Endothelial cell of umbilical vein (primary cell): ENCODE results near the gene PLEKHA6. TPM values are rescaled to one million over a fixed set of nuclear protein-coding genes. Genes with fewer than 3 reads are reported as not detected.

Experiments used
- BruUV-seq: library from RNA; stranded (reverse); fragments of 400-500 nt; replicated peaks from 2 replicates; lab custom pipeline; 2021; lab: Mats Ljungman, UMichigan
- CTCF ChIA-PET: fragments of 300-600, 350-600 bp; sonication (Branson Sonifier 250); formaldehyde crosslinking; loops from one replicate; lab custom pipeline; 2021; ENCODE audit warnings: antibody characterized with exemption, inconsistent platforms; lab: Charles Lee
- POLR2A ChIA-PET: fragments of 300-600, 350-600 bp; sonication (Branson Sonifier 250); formaldehyde crosslinking; loops from one replicate; lab custom pipeline; 2021; ENCODE audit warnings: antibody characterized with exemption, inconsistent platforms; lab: Charles Lee
- DNase-seq: peaks from one replicate; pipeline ENCODE4 v3.0.0-alpha.2; 2011; ENCODE audit warnings: low read depth, low spot score
- FAIRE-seq: peaks from 2 replicates; lab custom pipeline; 2011; peaks lifted over from hg19 to GRCh38; lab: Jason Lieb, UNC
- H2AFZ ChIP-seq: 2 replicates; pipeline ENCODE4 v1.6.0; 2012; ENCODE audit warnings: low read depth, low read length, control low read depth, inconsistent platforms
- H3K27ac ChIP-seq: 2 replicates; pipeline ENCODE4 v1.5.1; 2011; ENCODE audit warnings: low read depth, mild to moderate bottlenecking, control low read depth, low read length, moderate library complexity; ENCODE audit not compliant: insufficient read depth
- H3K27me3 ChIP-seq, 2 experiments: 2 replicates each; pipeline versions ENCODE4 v1.6.0 to v1.6.1; 2011; ENCODE audit warnings: low read length in 2 of 2, mixed read lengths in 1 of 2; ENCODE audit not compliant: control insufficient read depth in 2 of 2, insufficient read depth in 2 of 2
- H3K36me3 ChIP-seq, 2 experiments: 2 replicates in 1 of 2; 3 replicates in 1 of 2; pipeline ENCODE4 v1.5.1; 2011; ENCODE audit warnings: low read length in 2 of 2, mild to moderate bottlenecking in 1 of 2, moderate library complexity in 1 of 2; ENCODE audit not compliant: control insufficient read depth in 2 of 2, insufficient read depth in 2 of 2; ENCODE audit errors: extremely low read depth in 1 of 2
- H3K4me1 ChIP-seq: 3 replicates; pipeline ENCODE4 v1.5.1; 2011; ENCODE audit warnings: mild to moderate bottlenecking, low read length; ENCODE audit not compliant: control insufficient read depth, insufficient read depth; ENCODE audit errors: extremely low read depth
- H3K4me2 ChIP-seq: 2 replicates; pipeline ENCODE4 v1.6.1; 2011; ENCODE audit warnings: low read length, control low read depth, mixed read lengths; ENCODE audit not compliant: insufficient read depth
- H3K4me3 ChIP-seq, 3 experiments: fragments of 200-600 bp in 1 of 3; sonication (generic), shearing (Covaris generic) in 1 of 3; replicated peaks in 1 of 3; 2 replicates each; pipeline ENCODE4 v1.5.1; 2011 to 2016; ENCODE audit warnings: control low read depth in 3 of 3, low read length in 3 of 3, mild to moderate bottlenecking in 2 of 3, inconsistent platforms in 1 of 3, low read depth in 1 of 3, moderate library complexity in 1 of 3; ENCODE audit not compliant: insufficient read depth in 1 of 3
- H3K79me2 ChIP-seq: 2 replicates; pipeline ENCODE4 v1.6.0; 2012; ENCODE audit warnings: low read length, inconsistent platforms; ENCODE audit not compliant: control insufficient read depth, insufficient read depth
- H3K9ac ChIP-seq: replicated peaks from 2 replicates; pipeline ENCODE3; 2011; ENCODE audit warnings: low read length, control low read depth; ENCODE audit not compliant: insufficient read depth; ENCODE audit errors: extremely low read depth
- H3K9me1 ChIP-seq: replicated peaks from 3 replicates; pipeline ENCODE4 v1.6.0; 2011; ENCODE audit warnings: mild to moderate bottlenecking, low read length; ENCODE audit not compliant: control insufficient read depth, insufficient read depth; ENCODE audit errors: extremely low read depth
- H3K9me3 ChIP-seq: replicated peaks from 2 replicates; pipeline ENCODE4 v1.5.1; 2012; ENCODE audit warnings: low read length, inconsistent platforms; ENCODE audit not compliant: control insufficient read depth, insufficient read depth
- H4K20me1 ChIP-seq: replicated peaks from 2 replicates; pipeline ENCODE3; 2011; ENCODE audit warnings: mild to moderate bottlenecking, low read length; ENCODE audit not compliant: control insufficient read depth, insufficient read depth; ENCODE audit errors: extremely low read depth
- CTCF ChIP-seq, 2 donors: IDR thresholded peaks; 1 replicate in 1 of 2; 2 replicates in 1 of 2; pipeline ENCODE4 v1.5.1; 2011; ENCODE audit warnings: low read length in 2 of 2, mild to moderate bottlenecking in 2 of 2, moderate library complexity in 2 of 2, control low read depth in 1 of 2, inconsistent platforms in 1 of 2, low read depth in 1 of 2; ENCODE audit not compliant: insufficient read depth in 1 of 2; ENCODE audit errors: extremely low read depth in 1 of 2
- EZH2 ChIP-seq: IDR thresholded peaks from 2 replicates; pipeline ENCODE4 v1.6.1; 2012; ENCODE audit warnings: borderline replicate concordance, low read depth, mild to moderate bottlenecking, moderate library complexity, low read length, inconsistent platforms; ENCODE audit not compliant: severe bottlenecking
- FOS ChIP-seq: IDR thresholded peaks from 2 replicates; pipeline ENCODE4 v1.6.1; 2011; ENCODE audit warnings: mild to moderate bottlenecking, low read length, moderate library complexity, borderline replicate concordance; ENCODE audit not compliant: insufficient read depth
- GATA2 ChIP-seq: IDR thresholded peaks from 2 replicates; pipeline ENCODE4 v1.7.0; 2011; ENCODE audit warnings: low read depth, mild to moderate bottlenecking, moderate library complexity, mixed read lengths, low read length; ENCODE audit not compliant: insufficient read length, insufficient read depth
- JUN ChIP-seq: IDR thresholded peaks from 2 replicates; pipeline ENCODE4 v1.6.1; 2011; ENCODE audit warnings: borderline replicate concordance, low read depth; ENCODE audit not compliant: insufficient read length, insufficient read depth
- MAX ChIP-seq: IDR thresholded peaks from 2 replicates; pipeline ENCODE4 v1.6.1; 2011; ENCODE audit not compliant: insufficient read depth, insufficient read length
- MYC ChIP-seq: IDR thresholded peaks from one replicate; pipeline ENCODE4 v1.6.1; 2011; ENCODE audit warnings: mild to moderate bottlenecking, low read depth, low read length
- POLR2A ChIP-seq: IDR thresholded peaks from 2 replicates; pipeline ENCODE4 v1.6.1; 2012; ENCODE audit warnings: low read depth, mild to moderate bottlenecking, control low read depth, low read length
- POLR2AphosphoS5 ChIP-seq: IDR thresholded peaks from 2 replicates; pipeline ENCODE4 v1.6.1; 2012; ENCODE audit warnings: low read depth, mild to moderate bottlenecking, control low read depth, low read length, moderate library complexity; ENCODE audit not compliant: insufficient read depth
- dilution Hi-C: fragments of 300-500 bp; cut with MboI; formaldehyde crosslinking; loops from one replicate; pipeline ENCODE4 v1.15.0; 2019; ENCODE audit warnings: low sequenced_read_pairs; ENCODE audit not compliant: extremely low pct_ligation_motif_present
- intact Hi-C: fragments of 100-400 bp; cut with micrococcal nuclease; formaldehyde crosslinking; loops from one replicate; pipeline ENCODE4 v1.10.0; 2022
- polyA plus RNA-seq, 4 experiments: library from polyadenylated mRNA; depleted of rRNA in 3 of 4; stranded (reverse) in 3 of 4; unstranded in 1 of 4; fragments of >200 nt; gene quantifications; 2 replicates each; pipeline versions ENCODE4 v1.2.1 to v1.2.3, GENCODE V29; 2011 to 2012; ENCODE audit warnings: missing spikeins in 1 of 4
- total RNA-seq: library from RNA; stranded (reverse); gene quantifications from 2 replicates; pipeline ENCODE4 v1.2.3, GENCODE V29; 2021

The PLEKHA6 gene
- total and polyA plus RNA-seq, 2 donors (not counting 3 experiments of a cell fraction or from before 2014, with no cell fraction given): 2.1 to 15.0 TPM

- intact Hi-C loops (no loop called here), dilution Hi-C loops (no loop called here)
- DNase-seq (no peak), FAIRE-seq (no peak)
- Histone ChIP-seq H3K79me2 (no peaks in the 10 kb centered on the region), H3K4me3 (no peak overlapping the region), H4K20me1 (no peaks in the 10 kb centered on the region), H3K36me3 (no peaks in the 10 kb centered on the region), H3K9me3 (no peaks in the 10 kb centered on the region), H3K27me3 (no peaks in the 10 kb centered on the region), H3K27ac (no peak overlapping the region), H3K9ac (no peak overlapping the region), H2AFZ (no peak overlapping the region), H3K4me1 (peaks cover 16% of the 10 kb centered on the region), H3K9me1 (no peaks in the 10 kb centered on the region), H3K4me2 (no peak overlapping the region)
- TF ChIP-seq MAX (no peak), EZH2 (no peak), FOS (no peak), GATA2 (no peak), POLR2A (no peak), CTCF (IDR thresholded peaks at IDR 0.05; ENCODE audit: extremely low read depth in 1 of 2, insufficient read depth in 1 of 2, low read depth in 1 of 2, low read length in 2 of 2) (no peak), MYC (no peak), POLR2AphosphoS5 (no peak), JUN (no peak)
- no TSS peak for BruUV-seq
- POLR2A ChIA-PET: no interaction called here
- CTCF ChIA-PET: interaction anchor here (0.6 to 11.1 kb wide), 2 partner anchors 17 to 172 kb away, joined by 3 to 164 read pairs; no protein-coding TSS in a partner anchor
These were observed 23.0 kb upstream of the PLEKHA6 start for GRCh38 chr1:204382714-204383083.
